ENCODE results near the gene TMEM53.

TMEM53 gene

GRCh38 chr1:44636083-44636687, 38.1 kb downstream of the TMEM53 start:
- H3K4me1 ChIP-seq (ENCODE audit: insufficient read depth, poor library complexity, severe bottlenecking), result peaks cover 12% of the 10 kb centered on the region
- no peak for DNase-seq (ENCODE audit: low spot score)
- peak overlapping the region; percentile 46 for H3K27ac ChIP-seq (ENCODE audit: poor library complexity, severe bottlenecking)
- H3K36me3 ChIP-seq (ENCODE audit: low read depth), result peaks cover 84% of the 10 kb centered on the region
- ATAC-seq (ENCODE audit: low read depth), result no peak
- no peak for TF ChIP-seq CTCF (IDR thresholded peaks at IDR 0.05; ENCODE audit: poor library complexity, severe bottlenecking)
- H3K27me3 ChIP-seq (ENCODE audit: insufficient read depth, poor library complexity, severe bottlenecking), result no peaks in the 10 kb centered on the region
- no peak overlapping the region for H3K4me3 ChIP-seq (ENCODE audit: severe bottlenecking)
- no peaks in the 10 kb centered on the region for H3K9me3 ChIP-seq (ENCODE audit: severe bottlenecking)

GRCh38 chr1:44635439-44635838, 38.8 kb downstream of the TMEM53 start:
- no peak for DNase-seq (ENCODE audit: low spot score)
- Histone ChIP-seq H3K9me3 (ENCODE audit: severe bottlenecking) (no peaks in the 10 kb centered on the region), H3K4me1 (ENCODE audit: insufficient read depth, poor library complexity, severe bottlenecking) (peaks cover 12% of the 10 kb centered on the region), H3K4me3 (ENCODE audit: severe bottlenecking) (no peak overlapping the region), H3K27me3 (ENCODE audit: insufficient read depth, poor library complexity, severe bottlenecking) (no peaks in the 10 kb centered on the region), H3K36me3 (ENCODE audit: low read depth) (peaks cover 76% of the 10 kb centered on the region), H3K27ac (ENCODE audit: poor library complexity, severe bottlenecking) (no peak overlapping the region)
- no peak for TF ChIP-seq CTCF (IDR thresholded peaks at IDR 0.05; ENCODE audit: poor library complexity, severe bottlenecking)
- no peak for ATAC-seq (ENCODE audit: low read depth)

GRCh38 chr1:44634606-44635189, 39.6 kb downstream of the TMEM53 start:
- ATAC-seq (ENCODE audit: low read depth), result no peak
- no peak for TF ChIP-seq CTCF (IDR thresholded peaks at IDR 0.05; ENCODE audit: poor library complexity, severe bottlenecking)
- H3K36me3 ChIP-seq (ENCODE audit: low read depth), result peaks cover 69% of the 10 kb centered on the region

GRCh38 chr1:44632598-44632997, 41.7 kb downstream of the TMEM53 start:
- DNase-seq (ENCODE audit: low spot score), result no peak
- H3K36me3 ChIP-seq (ENCODE audit: low read depth), result peaks cover 48% of the 10 kb centered on the region
- TF ChIP-seq CTCF (IDR thresholded peaks at IDR 0.05; ENCODE audit: poor library complexity, severe bottlenecking), result no peak
- peak overlapping the region; percentile 94 for H3K4me3 ChIP-seq (ENCODE audit: severe bottlenecking)
- peak overlapping the region; percentile 82 for H3K27ac ChIP-seq (ENCODE audit: poor library complexity, severe bottlenecking)
- H3K27me3 ChIP-seq (ENCODE audit: insufficient read depth, poor library complexity, severe bottlenecking), result no peaks in the 10 kb centered on the region
- no peak for ATAC-seq (ENCODE audit: low read depth)
- no peaks in the 10 kb centered on the region for H3K9me3 ChIP-seq (ENCODE audit: severe bottlenecking)
- H3K4me1 ChIP-seq (ENCODE audit: insufficient read depth, poor library complexity, severe bottlenecking), result peaks cover 18% of the 10 kb centered on the region

More at GRCh38 chr1:44634606-44635189, 39.6 kb downstream of the TMEM53 start:
- peaks cover 12% of the 10 kb centered on the region for H3K4me1 ChIP-seq (ENCODE audit: insufficient read depth, poor library complexity, severe bottlenecking)
- H3K9me3 ChIP-seq (ENCODE audit: severe bottlenecking), result no peaks in the 10 kb centered on the region
- DNase-seq (ENCODE audit: low spot score), result no peak
- H3K4me3 ChIP-seq (ENCODE audit: severe bottlenecking), result no peak overlapping the region
- no peaks in the 10 kb centered on the region for H3K27me3 ChIP-seq (ENCODE audit: insufficient read depth, poor library complexity, severe bottlenecking)
- no peak overlapping the region for H3K27ac ChIP-seq (ENCODE audit: poor library complexity, severe bottlenecking)
